Adipocyte (in vitro differentiated cells): Measurements from ENCODE around the gene RYR3.
"Not testable (repeated sequence)": the region's sequence is repeated elsewhere in the genome, so short reads cannot be mapped to it uniquely, and the experiment has no call there.

Source experiments
- DNase-seq: peaks from one replicate; pipeline ENCODE4 v3.0.0-alpha.2; 2015; ENCODE audit warnings: low read depth
- H3K27me3 ChIP-seq: replicated peaks from 2 replicates; pipeline ENCODE4 v1.7.0; 2013; ENCODE audit warnings: mild to moderate bottlenecking, low read length, moderate library complexity; ENCODE audit not compliant: control insufficient read depth, insufficient read depth
- H3K36me3 ChIP-seq: 2 replicates; pipeline ENCODE4 v1.7.0; 2013; ENCODE audit warnings: low read length, mild to moderate bottlenecking, moderate library complexity; ENCODE audit not compliant: control insufficient read depth, insufficient read depth, severe bottlenecking
- H3K4me1 ChIP-seq: 2 replicates; pipeline ENCODE4 v1.7.0; 2013; ENCODE audit warnings: mild to moderate bottlenecking, low read length, moderate library complexity; ENCODE audit not compliant: control insufficient read depth, insufficient read depth
- H3K4me3 ChIP-seq: 2 replicates; pipeline ENCODE4 v1.7.0; 2013; ENCODE audit warnings: mild to moderate bottlenecking, low read length, moderate library complexity
- H3K9ac ChIP-seq: 2 replicates; pipeline ENCODE4 v1.7.0; 2013; ENCODE audit warnings: mild to moderate bottlenecking, low read length, moderate library complexity
- H3K9me3 ChIP-seq: 2 replicates; pipeline ENCODE4 v1.7.0; 2013; ENCODE audit warnings: mild to moderate bottlenecking, low read length, moderate library complexity; ENCODE audit not compliant: control insufficient read depth

Gene RYR3

GRCh38 chr15:33586786-33587697 is 276.3 kb downstream of the RYR3 start:
- no peak for DNase-seq
- H3K4me1 ChIP-seq: peaks cover 6% of the 10 kb centered on the region
- no peaks in the 10 kb centered on the region for H3K9me3 ChIP-seq
- H3K27me3 ChIP-seq: peaks cover 12% of the 10 kb centered on the region
- H3K36me3 ChIP-seq: no peaks in the 10 kb centered on the region
- H3K9ac ChIP-seq: no peak overlapping the region
- no peak overlapping the region for H3K4me3 ChIP-seq

GRCh38 chr15:33587773-33588172 is 277.0 kb downstream of the RYR3 start:
- H3K27me3 ChIP-seq: peaks cover 18% of the 10 kb centered on the region
- H3K4me3 ChIP-seq: no peak overlapping the region
- H3K36me3 ChIP-seq: no peaks in the 10 kb centered on the region
- no peaks in the 10 kb centered on the region for H3K9me3 ChIP-seq
- H3K9ac ChIP-seq: no peak overlapping the region
- peak; percentile 71 for DNase-seq
- H3K4me1 ChIP-seq: peaks cover 6% of the 10 kb centered on the region

- no peak overlapping the region for H3K4me3 ChIP-seq
- H3K4me1 ChIP-seq: peaks cover 3% of the 10 kb centered on the region
- H3K9me3 ChIP-seq: peaks cover 13% of the 10 kb centered on the region
- DNase-seq: no peak
- no peaks in the 10 kb centered on the region for H3K36me3 ChIP-seq
- H3K9ac ChIP-seq: no peak overlapping the region
- H3K27me3 ChIP-seq: peaks cover 13% of the 10 kb centered on the region
These were observed 282.1 kb downstream of the RYR3 start for GRCh38 chr15:33592864-33593263.

- H3K4me1 ChIP-seq, H3K9ac ChIP-seq, DNase-seq, H3K4me3 ChIP-seq, H3K36me3 ChIP-seq: not testable (repeated sequence)
- peaks cover 26% of the 10 kb centered on the region for H3K27me3 ChIP-seq
- peaks cover 13% of the 10 kb centered on the region for H3K9me3 ChIP-seq
These were observed 287.6 kb downstream of the RYR3 start for GRCh38 chr15:33598382-33598781.

- no peaks in the 10 kb centered on the region for H3K9me3 ChIP-seq
- H3K36me3 ChIP-seq: no peaks in the 10 kb centered on the region
- no peaks in the 10 kb centered on the region for H3K4me1 ChIP-seq
- DNase-seq: no peak
- H3K9ac ChIP-seq: no peak overlapping the region
- H3K27me3 ChIP-seq: peaks cover 37% of the 10 kb centered on the region
- no peak overlapping the region for H3K4me3 ChIP-seq
These were observed 289.4 kb downstream of the RYR3 start for GRCh38 chr15:33600212-33600611.

GRCh38 chr15:33601461-33601860 is 290.7 kb downstream of the RYR3 start:
- Histone ChIP-seq H3K9ac (no peak overlapping the region), H3K4me1 (no peaks in the 10 kb centered on the region), H3K9me3 (no peaks in the 10 kb centered on the region), H3K27me3 (peaks cover 49% of the 10 kb centered on the region), H3K4me3 (no peak overlapping the region), H3K36me3 (no peaks in the 10 kb centered on the region)
- no peak for DNase-seq

GRCh38 chr15:33608714-33609113 is 297.9 kb downstream of the RYR3 start:
- Histone ChIP-seq H3K9ac (no peak overlapping the region), H3K36me3 (no peaks in the 10 kb centered on the region), H3K4me1 (no peaks in the 10 kb centered on the region), H3K9me3 (no peaks in the 10 kb centered on the region), H3K4me3 (no peak overlapping the region), H3K27me3 (peaks cover 69% of the 10 kb centered on the region)
- peak; percentile 5 for DNase-seq

- Histone ChIP-seq H3K36me3 (no peaks in the 10 kb centered on the region), H3K4me3 (no peak overlapping the region), H3K9me3 (no peaks in the 10 kb centered on the region), H3K27me3 (peaks cover 59% of the 10 kb centered on the region), H3K4me1 (no peaks in the 10 kb centered on the region), H3K9ac (no peak overlapping the region)
- DNase-seq: no peak
These were observed 302.0 kb downstream of the RYR3 start for GRCh38 chr15:33612721-33613304.

- DNase-seq: no peak
- Histone ChIP-seq H3K9me3 (no peaks in the 10 kb centered on the region), H3K4me1 (no peaks in the 10 kb centered on the region), H3K27me3 (peaks cover 40% of the 10 kb centered on the region), H3K4me3 (no peak overlapping the region), H3K9ac (no peak overlapping the region), H3K36me3 (no peaks in the 10 kb centered on the region)
These were observed 305.7 kb downstream of the RYR3 start for GRCh38 chr15:33616475-33616874.

- Histone ChIP-seq H3K27me3 (peaks cover 36% of the 10 kb centered on the region), H3K4me3 (no peak overlapping the region), H3K4me1 (no peaks in the 10 kb centered on the region), H3K36me3 (no peaks in the 10 kb centered on the region), H3K9me3 (no peaks in the 10 kb centered on the region), H3K9ac (no peak overlapping the region)
- no peak for DNase-seq
These were observed 307.6 kb downstream of the RYR3 start for GRCh38 chr15:33618350-33618749.

- H3K4me3 ChIP-seq: no peak overlapping the region
- no peaks in the 10 kb centered on the region for H3K4me1 ChIP-seq
- H3K36me3 ChIP-seq: no peaks in the 10 kb centered on the region
- no peaks in the 10 kb centered on the region for H3K9me3 ChIP-seq
- H3K9ac ChIP-seq: no peak overlapping the region
- peaks cover 20% of the 10 kb centered on the region for H3K27me3 ChIP-seq
- no peak for DNase-seq
These were observed 310.4 kb downstream of the RYR3 start for GRCh38 chr15:33621141-33621540.
